Smooth muscle cell (in vitro differentiated cells): ENCODE data around the gene CDC42EP4. TPM values are rescaled to one million over a fixed set of nuclear protein-coding genes. Genes with fewer than 3 reads are reported as not detected.

Source experiments
- DNase-seq: peaks from one replicate; lab custom pipeline; 2025; ENCODE audit not compliant: unreplicated experiment; lab: John Stamatoyannopoulos, UW
- H2AFZ ChIP-seq: fragments of 200-600 bp; sonication (generic); 2 replicates; pipeline ENCODE4 v1.6.0; 2016; ENCODE audit warnings: antibody characterized with exemption, low read depth, mild to moderate bottlenecking
- H3F3A ChIP-seq: fragments of 200-600 bp; sonication (generic); 2 replicates; pipeline ENCODE4 v1.6.0; 2017; ENCODE audit warnings: antibody characterized with exemption, low read depth
- H3K27ac ChIP-seq: fragments of 200-600 bp; sonication (generic); 2 replicates; pipeline ENCODE4 v1.5.1; 2016; ENCODE audit warnings: low read depth, mild to moderate bottlenecking
- H3K27me3 ChIP-seq: fragments of 200-600 bp; sonication (generic); 2 replicates; pipeline ENCODE4 v1.6.1; 2016; ENCODE audit warnings: low read depth, mild to moderate bottlenecking
- H3K36me3 ChIP-seq: fragments of 200-600 bp; sonication (generic); 2 replicates; pipeline ENCODE4 v1.5.1; 2016; ENCODE audit warnings: low read depth
- H3K4me1 ChIP-seq: fragments of 200-600 bp; sonication (generic); 2 replicates; pipeline ENCODE4 v1.5.1; 2016; ENCODE audit warnings: low read depth
- H3K4me2 ChIP-seq: fragments of 200-600 bp; sonication (generic); 2 replicates; pipeline ENCODE4 v1.6.0; 2016; ENCODE audit warnings: mild to moderate bottlenecking
- H3K4me3 ChIP-seq: fragments of 200-600 bp; sonication (generic); 2 replicates; pipeline ENCODE4 v1.5.1; 2016; ENCODE audit warnings: mild to moderate bottlenecking
- H3K79me2 ChIP-seq: fragments of 200-600 bp; sonication (generic); 2 replicates; pipeline ENCODE4 v1.6.0; 2016; ENCODE audit warnings: low read depth, mild to moderate bottlenecking
- H3K9ac ChIP-seq: fragments of 200-600 bp; sonication (generic); 2 replicates; pipeline ENCODE4 v1.6.0; 2016; ENCODE audit warnings: low read depth
- H3K9me3 ChIP-seq: fragments of 200-600 bp; sonication (generic); replicated peaks from 2 replicates; pipeline ENCODE4 v1.5.1; 2016; ENCODE audit warnings: low read depth
- H4K20me1 ChIP-seq: fragments of 200-600 bp; sonication (generic); 2 replicates; pipeline ENCODE4 v1.6.0; 2016; ENCODE audit warnings: low read depth
- WGBS: methylation state at CpG from one replicate; pipeline ENCODE4 v1.1.7; 2016; ENCODE audit warnings: low lambda C conversion rate; 5-methylcytosine and 5-hydroxymethylcytosine counted together
- polyA plus RNA-seq: library from polyadenylated mRNA; unstranded; fragments of >200 nt; fragmentation: Nextera tagmentation; extraction: Ambion mirVana; gene quantifications from 2 replicates; pipeline ENCODE4 v1.2.1, GENCODE V29; 2016
- total RNA-seq: library from RNA; depleted of rRNA; stranded (reverse); fragments of >200 nt; gene quantifications from 2 replicates; pipeline ENCODE4 v1.2.3, GENCODE V29; 2014
- TF ChIP-seq, protein P1 (sequence below): fragments of 200-600 bp; sonication (generic); IDR thresholded peaks from 2 replicates; pipeline ENCODE4 v1.5.1; 2017; ENCODE audit warnings: borderline replicate concordance, mild to moderate bottlenecking, antibody characterized with exemption; ENCODE audit not compliant: insufficient read depth, poor library complexity, severe bottlenecking

Gene CDC42EP4
- total and polyA plus RNA-seq, 2 experiments from 2014 or later = 15.1 to 21.4 TPM

DNA sequence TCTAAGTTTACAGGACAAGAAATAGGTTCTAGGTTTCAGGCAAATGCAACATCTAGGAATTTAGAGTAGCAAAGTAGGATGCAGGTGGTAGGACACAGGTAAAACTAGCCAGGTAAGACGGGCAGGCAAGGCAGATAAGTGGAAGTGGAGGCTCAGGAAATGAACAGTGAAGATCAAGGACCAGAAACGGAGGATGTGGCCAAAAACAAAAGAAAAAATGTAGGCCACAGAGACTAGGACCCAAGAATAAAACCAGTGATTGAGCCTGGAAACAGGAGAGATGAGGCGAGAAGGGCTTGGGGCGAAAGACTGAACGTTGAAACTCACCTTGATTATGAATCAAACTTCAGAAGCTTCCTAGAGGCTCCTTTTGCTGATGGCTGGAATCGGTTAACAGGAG, 74.1 kb downstream of the CDC42EP4 start:
- Histone ChIP-seq H4K20me1 (peaks cover 27% of the 10 kb centered on the region), H3F3A (no peaks in the 10 kb centered on the region), H3K27me3 (no peaks in the 10 kb centered on the region), H3K4me2 (no peak overlapping the region), H2AFZ (no peak overlapping the region), H3K4me3 (no peak overlapping the region), H3K79me2 (peaks cover 28% of the 10 kb centered on the region), H3K36me3 (peaks cover 4% of the 10 kb centered on the region), H3K9me3 (no peaks in the 10 kb centered on the region), H3K9ac (no peak overlapping the region), H3K27ac (no peak overlapping the region), H3K4me1 (peaks cover 4% of the 10 kb centered on the region)
- WGBS = 90% methylated on average over 6 of the region's 6 CpGs
- DNase-seq = no peak
- TF ChIP-seq, protein P1, sequence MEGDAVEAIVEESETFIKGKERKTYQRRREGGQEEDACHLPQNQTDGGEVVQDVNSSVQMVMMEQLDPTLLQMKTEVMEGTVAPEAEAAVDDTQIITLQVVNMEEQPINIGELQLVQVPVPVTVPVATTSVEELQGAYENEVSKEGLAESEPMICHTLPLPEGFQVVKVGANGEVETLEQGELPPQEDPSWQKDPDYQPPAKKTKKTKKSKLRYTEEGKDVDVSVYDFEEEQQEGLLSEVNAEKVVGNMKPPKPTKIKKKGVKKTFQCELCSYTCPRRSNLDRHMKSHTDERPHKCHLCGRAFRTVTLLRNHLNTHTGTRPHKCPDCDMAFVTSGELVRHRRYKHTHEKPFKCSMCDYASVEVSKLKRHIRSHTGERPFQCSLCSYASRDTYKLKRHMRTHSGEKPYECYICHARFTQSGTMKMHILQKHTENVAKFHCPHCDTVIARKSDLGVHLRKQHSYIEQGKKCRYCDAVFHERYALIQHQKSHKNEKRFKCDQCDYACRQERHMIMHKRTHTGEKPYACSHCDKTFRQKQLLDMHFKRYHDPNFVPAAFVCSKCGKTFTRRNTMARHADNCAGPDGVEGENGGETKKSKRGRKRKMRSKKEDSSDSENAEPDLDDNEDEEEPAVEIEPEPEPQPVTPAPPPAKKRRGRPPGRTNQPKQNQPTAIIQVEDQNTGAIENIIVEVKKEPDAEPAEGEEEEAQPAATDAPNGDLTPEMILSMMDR = no peak

DNA sequence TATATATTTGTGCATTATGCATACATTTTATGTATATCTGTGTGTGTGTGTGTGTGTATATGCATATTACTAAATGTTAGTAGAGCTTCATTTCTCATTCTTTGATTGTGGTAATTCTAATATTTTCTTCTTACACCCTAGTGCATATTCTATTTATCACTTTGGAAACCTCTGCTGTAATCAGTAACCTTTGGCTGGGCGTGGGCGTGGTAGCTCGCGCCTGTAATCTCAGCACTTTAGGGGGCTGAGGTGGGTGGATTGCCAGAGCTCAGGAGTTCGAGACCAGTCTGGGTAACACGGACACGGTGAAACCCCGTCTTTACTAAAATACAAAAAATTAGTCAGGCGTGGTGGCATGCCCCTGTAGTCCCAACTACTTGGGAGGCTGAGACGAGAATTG, 77.1 kb downstream of the CDC42EP4 start:
- H3K79me2 ChIP-seq = peaks cover 55% of the 10 kb centered on the region
- no peak overlapping the region for H3K27ac ChIP-seq
- no peak for DNase-seq

More for the DNA sequence above, 77.1 kb downstream of the CDC42EP4 start:
- Histone ChIP-seq H2AFZ (no peak overlapping the region), H3K27me3 (no peaks in the 10 kb centered on the region), H3K9ac (no peak overlapping the region), H3K4me3 (no peak overlapping the region), H3K36me3 (peaks cover 4% of the 10 kb centered on the region), H3K9me3 (no peaks in the 10 kb centered on the region), H4K20me1 (peaks cover 30% of the 10 kb centered on the region), H3K4me2 (no peak overlapping the region), H3K4me1 (peaks cover 15% of the 10 kb centered on the region), H3F3A (peaks cover 3% of the 10 kb centered on the region)
- TF ChIP-seq, protein P1 = no peak
- 93% methylated on average over 10 of the region's 10 CpGs for WGBS

Other genes with a start within 250 kb of the CDC42EP4 start
- 11.6 and 36.7 TPM in 2 replicates for gene SLC39A11, start 219.3 kb downstream of the CDC42EP4 start, total RNA-seq
- gene SLC39A11, start 219.3 kb downstream of the CDC42EP4 start, polyA plus RNA-seq = 9.2 and 16.3 TPM in 2 replicates
- gene SSTR2, start 147.0 kb downstream of the CDC42EP4 start, total RNA-seq = 0.04 and 0.45 TPM in 2 replicates
- 0.83 TPM in 1 of 2 replicates, not detected in the other for gene SSTR2, start 147.0 kb downstream of the CDC42EP4 start, polyA plus RNA-seq
- 23.1 and 29.4 TPM in 2 replicates for gene COG1, start 118.9 kb downstream of the CDC42EP4 start, total RNA-seq
- gene COG1, start 118.9 kb downstream of the CDC42EP4 start, polyA plus RNA-seq = 37.8 and 45.8 TPM in 2 replicates
- not detected in 2 replicates for gene CPSF4L, start 50.1 kb downstream of the CDC42EP4 start, total RNA-seq
- gene CPSF4L, start 50.1 kb downstream of the CDC42EP4 start, polyA plus RNA-seq = 0.30 TPM in 1 of 2 replicates, not detected in the other